ENCODE measurements around the gene USP5.

- TF ChIP-seq EZH2 (IDR thresholded peaks at IDR 0.05; ENCODE audit: insufficient read depth, poor library complexity, severe bottlenecking) (no peak), EZH2phosphoT487 (IDR thresholded peaks at IDR 0.05; ENCODE audit: insufficient read depth, low read depth) (no peak)
Observed at GRCh38 chr12:6818645-6819044, 33.3 kb upstream of the USP5 start.

All from GM23248 (cell line).